GM19099 (cell line): ENCODE measurements around the gene ABTB2.

Experiments
- POLR2A ChIP-seq: IDR thresholded peaks from 3 replicates; pipeline ENCODE4 v1.6.1; 2011; ENCODE audit warnings: low read depth; ENCODE audit not compliant: insufficient read length; ENCODE audit errors: extremely low read depth

ABTB2 gene

DNA sequence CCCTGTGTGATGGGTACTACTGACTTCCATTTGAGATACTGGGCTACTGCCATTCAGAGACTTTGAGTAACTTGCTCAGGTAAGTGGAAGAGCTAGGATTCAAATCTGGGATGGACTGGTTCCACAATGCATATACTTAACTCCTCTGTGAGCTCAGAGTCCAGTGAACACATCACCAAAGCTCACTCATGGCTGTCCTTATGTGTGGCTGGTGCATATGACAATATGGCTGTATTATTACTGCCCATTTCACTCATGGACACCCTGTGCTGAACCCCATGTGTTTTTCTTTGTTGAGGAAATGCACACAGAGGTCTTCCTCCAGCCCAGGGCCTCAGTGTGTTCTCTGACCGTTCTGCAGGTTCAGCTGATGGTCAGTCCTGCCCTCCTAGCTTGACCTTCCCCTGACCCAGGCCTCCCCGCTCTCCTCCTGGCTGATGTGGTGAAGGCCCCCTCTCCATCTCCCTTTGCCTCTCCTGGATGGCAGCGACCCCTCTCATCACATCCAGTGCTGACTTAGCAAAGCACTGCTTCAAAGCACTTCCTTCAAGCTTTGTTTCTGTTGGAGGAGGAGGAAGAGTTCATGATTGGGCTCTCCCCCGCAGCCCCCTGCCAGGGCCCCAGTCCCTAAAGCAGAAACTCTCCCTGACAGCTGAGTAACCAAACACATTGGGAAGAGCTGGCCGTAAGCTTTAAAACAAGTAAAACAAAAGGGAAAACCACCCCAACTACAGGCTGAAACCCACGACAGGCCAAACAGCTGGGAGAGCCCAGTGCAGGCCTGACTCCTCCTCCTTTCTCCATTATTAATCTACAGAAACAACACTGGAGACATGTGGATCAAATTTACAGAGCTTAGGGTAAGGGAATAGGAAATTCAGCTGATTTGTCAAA, 151.2 kb downstream of the ABTB2 start:
- TF ChIP-seq POLR2A = no peak

DNA sequence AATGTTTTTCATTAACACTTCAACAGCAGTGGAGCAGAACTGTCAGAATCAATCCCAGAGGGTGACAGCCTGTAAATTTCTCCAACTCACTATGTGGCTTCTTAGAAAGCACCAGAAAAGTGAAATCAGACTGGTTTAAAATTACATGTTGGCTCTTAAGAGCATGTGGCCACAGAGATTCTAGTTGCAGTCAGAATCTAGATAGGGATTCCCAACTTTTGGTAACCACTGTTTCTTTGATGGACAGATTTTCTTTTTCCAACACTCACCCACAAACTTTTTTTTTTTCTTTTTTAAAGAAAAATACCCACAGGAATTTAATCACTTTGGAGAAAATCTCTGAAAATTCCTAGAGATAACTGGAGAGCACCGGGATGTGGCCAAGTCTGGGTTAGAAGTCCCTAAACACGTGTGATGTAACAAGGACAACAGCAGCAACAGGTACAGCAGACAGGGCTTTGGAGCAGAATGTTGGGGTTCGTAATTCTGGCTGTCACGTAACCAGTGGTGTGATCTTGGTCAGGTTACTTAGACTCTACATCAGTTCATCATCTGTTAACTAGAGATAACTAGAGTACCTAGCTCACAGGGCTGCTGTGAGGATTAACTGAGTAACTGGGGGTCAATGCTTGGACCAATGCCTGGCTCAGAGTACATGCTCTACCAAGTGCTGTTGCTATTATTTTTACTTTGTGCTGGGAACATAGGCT, 152.3 kb downstream of the ABTB2 start:
- TF ChIP-seq POLR2A = no peak

DNA sequence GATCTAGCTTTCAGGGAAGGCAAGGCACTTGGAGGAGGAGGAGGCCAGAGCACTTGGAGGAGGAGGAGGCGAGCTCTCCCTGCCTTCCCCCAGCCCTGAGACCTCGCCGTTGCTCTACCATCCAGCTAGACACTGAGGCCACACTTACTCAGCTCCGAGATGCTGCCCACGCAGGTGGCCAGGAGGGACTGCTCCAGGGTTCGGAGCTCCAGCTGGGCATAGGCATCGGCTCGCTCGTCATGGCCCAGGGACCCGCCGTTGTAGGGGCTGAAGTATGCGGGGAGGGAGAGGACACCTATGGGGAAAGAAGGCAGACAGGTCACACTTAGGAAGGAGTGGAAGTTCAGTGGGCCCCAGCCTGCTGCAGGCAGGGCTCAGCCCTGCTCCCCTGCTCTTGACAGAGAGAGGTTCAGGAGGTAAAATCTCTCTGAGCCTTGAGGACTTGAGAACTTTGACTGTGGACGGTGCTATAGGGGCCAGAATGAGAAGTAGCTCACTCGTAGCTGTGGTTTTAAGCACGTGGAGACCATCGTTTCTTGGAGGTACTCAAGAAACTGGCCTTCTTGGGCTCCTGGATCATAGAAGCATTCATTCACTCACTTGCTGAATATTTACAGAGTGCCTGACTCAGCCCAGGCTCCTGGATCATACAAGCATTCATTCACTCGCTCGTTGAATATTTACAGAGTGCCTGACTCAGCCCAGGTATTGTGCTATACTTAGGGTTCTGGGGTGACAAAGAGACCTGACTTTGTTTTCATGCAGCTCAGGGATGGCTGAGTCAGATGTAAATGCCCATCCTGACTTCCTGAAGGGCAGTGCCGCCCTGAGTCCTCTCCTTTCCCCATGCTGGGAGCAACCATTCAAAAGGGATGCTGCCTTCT, 153.2 kb downstream of the ABTB2 start:
- TF ChIP-seq POLR2A = no peak

GRCh38 chr11:34203377-34203871, 154.4 kb downstream of the ABTB2 start:
- no peak for TF ChIP-seq POLR2A

GRCh38 chr11:34201129-34201528, 156.7 kb downstream of the ABTB2 start:
- no peak for TF ChIP-seq POLR2A

DNA sequence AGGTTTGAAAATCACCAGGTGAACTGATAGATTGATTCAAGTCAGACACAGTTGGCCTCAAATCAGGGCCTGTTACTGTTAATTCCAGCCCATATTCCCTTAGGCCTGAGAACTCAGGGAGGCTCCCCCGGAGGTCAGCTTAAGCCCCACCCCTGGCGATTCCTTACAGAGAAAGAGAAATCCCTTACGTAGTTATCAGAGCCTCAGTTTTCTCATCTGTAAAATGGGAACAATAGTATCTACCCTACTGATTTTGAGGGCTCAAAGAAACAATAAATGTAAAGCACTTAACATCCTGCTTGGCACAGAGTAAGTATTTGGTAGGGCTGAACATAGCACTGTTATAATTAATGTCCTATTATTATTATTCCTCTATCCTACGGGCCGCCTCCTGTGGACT, 158.3 kb downstream of the ABTB2 start:
- TF ChIP-seq POLR2A = no peak

GRCh38 chr11:34198523-34198922, 159.3 kb downstream of the ABTB2 start:
- TF ChIP-seq POLR2A = no peak

DNA sequence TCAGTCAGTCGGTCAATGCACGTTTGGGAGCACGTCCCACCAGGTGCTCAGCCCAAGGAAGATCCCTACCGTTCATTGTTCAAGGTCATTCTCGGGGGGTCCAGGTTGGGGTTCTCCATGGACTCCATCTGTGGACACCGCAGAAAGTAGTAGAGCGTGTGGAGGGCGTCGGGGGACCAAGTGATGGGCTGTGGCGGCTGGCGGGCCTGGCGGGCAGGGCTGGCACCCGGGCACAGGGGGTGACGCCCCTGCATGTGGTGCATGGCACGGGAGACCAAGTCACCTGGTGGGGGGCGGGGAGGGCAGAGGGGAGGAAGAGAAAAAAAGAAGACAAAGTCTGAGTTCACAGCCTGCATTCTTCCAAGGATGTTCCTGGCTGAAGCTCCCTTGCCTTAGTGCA, 160.6 kb downstream of the ABTB2 start:
- TF ChIP-seq POLR2A = no peak

DNA sequence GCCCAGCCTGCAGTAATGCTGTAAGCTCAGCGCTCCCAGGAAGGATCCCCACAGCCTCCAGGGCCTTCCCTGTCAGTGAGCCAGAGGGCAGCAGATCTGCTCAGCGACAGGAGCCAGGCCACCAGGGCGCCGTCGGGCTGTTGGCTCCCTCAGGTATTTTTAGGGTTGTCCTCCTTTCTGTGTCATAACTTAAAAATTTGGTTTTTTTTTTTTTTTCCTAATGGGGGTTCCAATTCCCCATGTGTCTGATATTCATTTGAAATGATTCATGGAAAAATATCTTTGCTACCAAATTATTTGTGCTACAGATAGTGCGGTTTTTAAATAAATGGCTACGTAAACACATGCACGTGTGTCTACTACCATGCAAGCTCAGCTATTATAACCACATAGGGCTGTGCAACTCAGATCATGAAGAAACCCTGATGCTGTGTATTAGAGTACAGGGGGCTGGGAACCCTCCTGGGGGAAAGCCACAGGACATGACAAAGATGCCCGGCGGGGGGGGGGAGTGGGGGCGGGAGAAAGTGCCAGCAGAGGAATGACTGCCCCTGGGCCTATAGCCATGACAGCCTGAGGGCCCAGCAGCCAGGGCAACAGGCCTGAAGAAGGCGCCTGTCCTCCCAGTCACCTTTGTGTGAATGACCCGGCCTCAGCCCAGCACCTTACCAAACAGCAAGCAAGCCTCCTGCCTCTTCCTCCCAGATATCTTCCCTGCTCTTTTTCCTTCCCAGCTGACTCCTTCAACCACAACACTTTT, 163.1 kb downstream of the ABTB2 start:
- TF ChIP-seq POLR2A = no peak

- TF ChIP-seq POLR2A = no peak
Measured at GRCh38 chr11:34192481-34193401, 165.1 kb downstream of the ABTB2 start.

- no peak for TF ChIP-seq POLR2A
Measured at GRCh38 chr11:34191578-34191977, 166.2 kb downstream of the ABTB2 start.

- TF ChIP-seq POLR2A = no peak
Measured at GRCh38 chr11:34190192-34191139, 167.3 kb downstream of the ABTB2 start.
